NAMALWA (cell line): Measurements from ENCODE around the gene PLEKHG4B.
"Not testable (repeated sequence)": the region's sequence is repeated elsewhere in the genome, so short reads cannot be mapped to it uniquely, and the experiment has no call there.

Experiments
- DNase-seq: peaks from one replicate; pipeline ENCODE4 v3.0.0-alpha.2; 2015; ENCODE audit warnings: low spot score

The PLEKHG4B gene, protein sequence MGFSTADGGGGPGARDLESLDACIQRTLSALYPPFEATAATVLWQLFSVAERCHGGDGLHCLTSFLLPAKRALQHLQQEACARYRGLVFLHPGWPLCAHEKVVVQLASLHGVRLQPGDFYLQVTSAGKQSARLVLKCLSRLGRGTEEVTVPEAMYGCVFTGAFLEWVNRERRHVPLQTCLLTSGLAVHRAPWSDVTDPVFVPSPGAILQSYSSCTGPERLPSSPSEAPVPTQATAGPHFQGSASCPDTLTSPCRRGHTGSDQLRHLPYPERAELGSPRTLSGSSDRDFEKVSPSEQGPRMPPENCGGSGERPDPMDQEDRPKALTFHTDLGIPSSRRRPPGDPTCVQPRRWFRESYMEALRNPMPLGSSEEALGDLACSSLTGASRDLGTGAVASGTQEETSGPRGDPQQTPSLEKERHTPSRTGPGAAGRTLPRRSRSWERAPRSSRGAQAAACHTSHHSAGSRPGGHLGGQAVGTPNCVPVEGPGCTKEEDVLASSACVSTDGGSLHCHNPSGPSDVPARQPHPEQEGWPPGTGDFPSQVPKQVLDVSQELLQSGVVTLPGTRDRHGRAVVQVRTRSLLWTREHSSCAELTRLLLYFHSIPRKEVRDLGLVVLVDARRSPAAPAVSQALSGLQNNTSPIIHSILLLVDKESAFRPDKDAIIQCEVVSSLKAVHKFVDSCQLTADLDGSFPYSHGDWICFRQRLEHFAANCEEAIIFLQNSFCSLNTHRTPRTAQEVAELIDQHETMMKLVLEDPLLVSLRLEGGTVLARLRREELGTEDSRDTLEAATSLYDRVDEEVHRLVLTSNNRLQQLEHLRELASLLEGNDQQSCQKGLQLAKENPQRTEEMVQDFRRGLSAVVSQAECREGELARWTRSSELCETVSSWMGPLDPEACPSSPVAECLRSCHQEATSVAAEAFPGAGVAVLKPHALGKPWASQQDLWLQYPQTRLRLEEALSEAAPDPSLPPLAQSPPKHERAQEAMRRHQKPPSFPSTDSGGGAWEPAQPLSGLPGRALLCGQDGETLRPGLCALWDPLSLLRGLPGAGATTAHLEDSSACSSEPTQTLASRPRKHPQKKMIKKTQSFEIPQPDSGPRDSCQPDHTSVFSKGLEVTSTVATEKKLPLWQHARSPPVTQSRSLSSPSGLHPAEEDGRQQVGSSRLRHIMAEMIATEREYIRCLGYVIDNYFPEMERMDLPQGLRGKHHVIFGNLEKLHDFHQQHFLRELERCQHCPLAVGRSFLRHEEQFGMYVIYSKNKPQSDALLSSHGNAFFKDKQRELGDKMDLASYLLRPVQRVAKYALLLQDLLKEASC (N-terminal part only)

DNA sequence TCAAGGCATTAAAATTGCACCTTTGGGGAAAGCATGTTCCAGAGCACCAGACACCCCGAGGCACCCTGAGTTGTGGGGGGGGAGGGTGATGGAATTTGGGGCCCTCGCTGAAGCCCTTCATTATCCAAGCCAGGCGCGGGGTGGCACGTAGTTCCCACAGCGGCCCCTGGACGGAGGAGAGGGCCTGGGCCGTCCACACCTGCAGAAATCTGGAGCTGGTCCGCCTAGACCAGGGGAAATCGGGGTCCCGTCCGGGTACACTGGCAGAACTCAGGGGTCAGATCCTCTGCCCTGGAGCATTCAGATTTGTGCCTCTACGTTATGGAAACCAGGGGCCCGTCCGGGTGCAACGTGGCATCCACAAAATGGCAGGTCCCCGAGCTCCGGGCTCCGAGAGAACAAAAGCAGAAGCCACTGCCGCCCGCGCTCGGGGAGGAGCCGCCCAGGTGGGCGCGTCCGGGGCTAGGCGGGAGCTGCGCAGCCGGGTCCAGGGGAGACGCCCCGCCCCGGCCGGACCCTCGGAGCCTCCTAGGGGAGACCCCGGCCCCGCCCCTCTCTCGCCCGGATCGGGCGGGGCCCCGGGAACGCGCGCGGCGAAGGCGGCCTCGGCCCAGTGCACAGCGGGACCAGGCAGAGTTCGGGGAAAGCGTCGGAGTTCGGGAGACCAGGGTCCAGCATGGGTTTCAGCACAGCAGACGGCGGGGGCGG, at the start of gene PLEKHG4B:
Gene PLEKHG4B (plus strand): TSS at position 613 of the 708 bp plus-strand sequence. CDS start 64 bp downstream, at position 677.
- DNase-seq = no peak

GRCh38 chr5:42250-42649, 49.7 kb upstream of the PLEKHG4B start:
- no peak for DNase-seq

DNA sequence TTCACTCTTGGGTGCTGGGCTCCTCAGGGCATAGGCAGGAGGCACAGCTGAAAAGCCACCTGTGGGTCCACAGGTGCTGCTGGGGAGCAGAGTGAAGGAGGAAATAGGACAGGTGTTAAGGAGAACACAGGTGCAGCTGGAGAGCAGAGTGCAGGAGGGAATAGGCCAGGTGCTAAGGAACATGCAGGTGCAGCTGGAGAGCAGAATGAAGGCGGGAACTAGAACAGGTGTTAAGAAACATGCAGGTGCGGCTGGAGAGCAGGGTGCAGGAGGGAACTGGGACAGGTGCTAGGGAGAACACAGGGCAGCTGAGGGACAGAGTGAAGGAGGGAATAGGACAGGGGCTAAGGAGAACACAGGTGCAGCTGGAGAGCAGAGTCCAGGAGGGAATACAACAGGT, 43.8 kb upstream of the PLEKHG4B start:
- peak; percentile 11 for DNase-seq

DNA sequence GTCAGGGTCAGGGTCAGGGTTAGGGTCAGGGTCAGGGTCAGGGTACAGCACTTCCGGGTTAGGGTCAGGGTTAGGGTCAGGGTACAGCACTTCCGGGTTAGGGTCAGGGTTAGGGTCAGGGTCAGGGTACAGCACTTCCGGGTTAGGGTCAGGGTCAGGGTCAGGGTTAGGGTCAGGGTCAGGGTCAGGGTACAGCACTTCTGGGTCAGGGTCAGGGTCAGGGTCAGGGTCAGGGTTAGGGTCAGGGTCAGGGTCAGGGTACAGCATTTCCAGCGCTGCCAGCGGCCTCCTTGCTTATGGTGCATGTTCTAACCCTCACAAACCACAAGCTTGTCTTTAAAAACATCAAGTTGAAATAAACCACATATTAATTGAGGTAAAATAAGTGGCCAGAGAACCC, 42.4 kb upstream of the PLEKHG4B start:
- not testable (repeated sequence) for DNase-seq

- no peak for DNase-seq
These were observed 41.9 kb upstream of the PLEKHG4B start for GRCh38 chr5:49953-50544.

DNA sequence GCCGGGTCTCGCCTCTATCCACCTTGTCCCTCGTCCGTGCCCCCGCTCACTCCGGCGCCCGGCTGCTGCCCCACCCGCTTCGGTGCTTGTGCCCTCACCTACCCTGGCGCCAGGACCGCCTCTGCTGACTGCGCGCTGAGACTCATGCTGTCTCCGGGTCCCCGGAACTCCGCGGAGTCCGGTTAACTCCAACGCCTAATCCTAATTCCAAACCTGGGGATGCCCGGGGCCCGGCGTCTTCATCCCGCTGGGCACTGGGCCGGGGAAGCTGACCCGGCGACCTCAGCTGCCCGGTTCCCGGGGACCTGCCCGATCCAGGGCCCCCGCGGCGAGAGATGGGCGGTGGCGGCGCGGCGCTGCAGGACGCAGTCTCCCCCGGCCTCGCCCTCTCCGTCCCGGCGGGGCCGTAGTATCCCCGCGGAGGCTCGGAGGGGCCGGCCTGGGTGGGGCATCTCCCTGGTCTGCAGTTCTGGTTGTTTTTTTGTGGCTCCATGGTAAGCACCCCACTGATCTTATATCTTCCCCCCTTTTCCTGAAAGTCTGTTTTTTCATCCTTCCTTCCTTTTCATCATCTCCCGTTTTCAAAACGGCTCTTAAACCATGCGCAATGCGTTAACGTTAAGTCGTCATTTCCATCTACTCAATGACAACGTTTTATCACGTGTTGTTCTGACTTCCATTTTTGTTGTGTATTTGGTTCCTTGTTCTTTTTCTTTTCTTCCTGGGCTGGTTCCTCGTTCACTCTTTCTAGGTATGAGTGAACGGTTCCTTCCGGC, 41.1 kb upstream of the PLEKHG4B start:
- DNase-seq = no peak

DNA sequence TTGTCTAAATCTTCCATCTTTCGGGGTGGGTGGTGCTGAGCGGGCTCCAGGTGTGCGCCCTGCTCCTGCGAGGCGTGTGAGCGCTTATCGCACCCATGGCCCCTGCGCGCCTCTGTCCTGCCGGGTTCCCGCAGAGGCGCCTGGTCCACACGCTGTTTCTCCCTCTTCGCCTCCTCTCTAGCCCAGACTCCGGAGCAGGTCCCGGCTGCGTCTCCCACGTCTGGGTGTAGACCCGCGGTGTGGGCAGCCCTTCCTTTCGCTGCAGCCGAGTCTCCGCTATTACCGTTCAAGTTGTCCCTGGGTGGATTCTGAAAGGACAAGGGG, 40.5 kb upstream of the PLEKHG4B start:
- no peak for DNase-seq

DNA sequence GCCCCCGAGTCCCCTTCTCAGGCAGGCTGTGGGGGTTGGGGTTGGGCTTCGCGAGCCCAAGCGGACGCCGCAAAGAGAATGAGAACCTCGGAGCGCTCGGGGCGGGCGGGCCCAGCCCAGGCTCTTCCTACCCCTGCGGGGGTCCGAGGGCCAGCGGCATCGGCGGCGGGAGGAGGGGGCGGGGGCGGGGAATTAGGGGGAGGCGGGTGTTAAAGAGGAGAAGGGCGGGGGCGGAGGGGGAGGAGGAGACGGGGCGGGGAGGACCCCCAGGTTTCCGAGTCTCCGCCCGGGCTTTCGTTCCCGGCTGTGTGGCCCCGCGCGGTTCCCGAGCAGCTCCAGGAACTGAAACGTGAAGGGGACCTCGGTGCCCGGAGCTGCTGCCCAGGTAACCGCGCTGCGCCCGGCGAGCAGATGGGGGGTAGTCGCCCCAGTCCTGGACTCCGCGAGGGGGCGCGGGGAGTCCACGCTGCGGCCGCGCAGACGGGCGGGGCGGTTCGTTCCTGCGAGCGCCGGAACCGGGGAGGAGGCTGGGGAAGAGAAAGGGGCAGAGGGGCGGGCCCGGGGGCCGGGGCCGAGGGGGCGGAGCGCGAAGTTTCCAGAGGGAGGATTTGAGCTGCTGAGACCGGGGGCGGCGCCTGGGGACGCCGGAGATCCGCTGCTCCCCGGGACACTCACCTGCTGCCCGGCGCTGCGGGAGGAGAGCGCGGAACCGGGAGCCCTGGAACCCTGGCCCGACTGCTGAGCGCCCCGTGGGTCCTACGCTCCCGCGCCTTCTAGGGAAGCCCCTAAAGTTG, 38.4 kb upstream of the PLEKHG4B start:
- no peak for DNase-seq

DNA sequence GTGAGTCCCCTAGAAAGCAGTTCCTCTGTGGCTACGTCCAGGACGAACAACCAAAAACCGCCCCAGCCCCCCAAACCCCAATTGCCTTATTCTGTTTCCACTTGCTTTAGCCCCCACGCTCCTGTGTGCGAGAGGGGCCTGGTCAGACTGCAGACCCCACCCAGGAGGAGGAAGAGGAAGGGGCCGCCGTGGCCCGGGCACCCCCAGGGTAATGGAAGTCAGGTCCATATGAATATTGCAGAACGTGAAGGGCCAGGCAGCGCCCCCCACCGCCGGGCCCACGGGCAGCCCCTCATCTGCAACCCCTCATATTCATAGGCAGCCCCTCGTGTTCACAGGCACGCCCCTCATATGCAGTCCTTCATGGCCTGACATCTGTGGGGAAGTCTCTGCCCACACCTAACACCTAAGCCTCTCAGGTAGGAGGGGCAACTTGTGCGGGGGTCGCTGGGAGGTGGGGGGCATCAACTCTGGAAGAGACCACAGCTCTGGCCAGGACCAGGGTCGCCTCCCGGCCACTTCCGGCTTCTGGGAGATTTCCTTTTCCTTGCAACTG, 37.7 kb upstream of the PLEKHG4B start:
- DNase-seq = no peak

DNA sequence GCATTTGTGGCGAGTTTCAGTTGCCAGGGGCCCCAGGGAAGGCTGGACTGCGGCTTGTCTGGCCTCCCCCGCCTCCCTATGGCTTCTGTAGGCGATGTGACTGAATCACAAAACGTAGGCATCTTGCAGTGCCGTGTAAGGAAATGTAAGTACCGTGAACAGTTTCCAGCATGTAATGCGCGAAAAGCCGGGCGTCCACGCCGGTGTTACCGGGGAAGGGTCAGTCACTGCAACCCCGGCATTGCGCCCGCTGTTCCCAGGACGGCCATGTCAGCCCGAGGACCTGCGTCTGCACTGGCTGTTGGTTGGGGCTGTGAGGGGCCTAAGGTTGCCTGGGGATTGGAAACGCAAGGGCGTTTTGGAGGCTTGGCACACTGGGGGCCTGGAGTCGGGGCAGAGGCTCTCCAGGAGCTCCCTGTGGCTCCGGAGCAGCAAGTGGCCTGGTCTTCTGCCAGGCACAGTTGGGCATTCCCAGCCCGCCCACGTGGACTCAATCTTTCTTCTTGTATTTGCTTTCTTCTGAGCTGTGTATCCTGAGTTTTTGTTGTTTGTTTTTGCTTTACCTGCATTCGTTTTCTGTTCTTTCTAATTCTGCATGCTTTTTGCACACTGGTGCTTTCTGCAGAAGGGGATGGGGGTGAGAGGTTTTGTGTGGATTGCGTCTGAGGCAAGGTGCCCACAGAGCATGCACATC, 36.9 kb upstream of the PLEKHG4B start:
- no peak for DNase-seq

DNA sequence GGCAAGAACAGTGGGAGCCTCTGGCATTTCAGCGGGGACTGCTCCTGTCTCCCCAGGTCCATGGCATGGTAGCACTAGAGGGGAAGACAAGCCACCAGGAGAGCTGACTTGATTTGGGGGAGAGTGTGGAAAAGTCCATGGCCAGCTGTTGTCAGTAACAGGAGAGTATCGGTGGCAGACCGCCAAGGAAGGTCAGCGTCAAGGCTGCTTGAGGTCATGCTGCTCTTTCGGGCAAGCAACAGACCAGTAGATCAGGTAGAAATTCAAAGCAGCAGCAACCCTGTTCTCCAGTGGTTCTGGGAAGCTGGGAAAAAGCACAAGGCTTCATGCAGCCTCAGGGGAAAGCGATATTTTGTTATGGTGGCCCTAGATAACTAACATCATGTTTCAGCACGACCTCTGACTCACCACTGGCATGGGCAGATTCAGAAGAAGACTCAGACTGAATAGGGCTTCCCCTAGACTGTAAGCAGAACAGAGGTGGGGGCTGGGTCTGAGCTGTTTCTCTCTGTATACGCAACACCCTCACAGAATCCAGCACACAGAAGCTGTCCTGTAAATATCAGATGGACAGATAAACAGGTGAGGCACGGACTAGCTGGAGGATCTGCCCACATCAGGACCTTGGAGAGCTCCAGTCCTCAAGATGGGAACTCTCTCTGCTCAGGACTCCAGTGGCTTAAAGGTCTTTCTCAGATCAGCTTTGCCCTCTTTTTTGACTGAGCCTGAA, 35.2 kb upstream of the PLEKHG4B start:
- DNase-seq = peak; percentile 46

- DNase-seq = not testable (repeated sequence)
These were observed 31.7 kb upstream of the PLEKHG4B start for GRCh38 chr5:60250-60649.

DNA sequence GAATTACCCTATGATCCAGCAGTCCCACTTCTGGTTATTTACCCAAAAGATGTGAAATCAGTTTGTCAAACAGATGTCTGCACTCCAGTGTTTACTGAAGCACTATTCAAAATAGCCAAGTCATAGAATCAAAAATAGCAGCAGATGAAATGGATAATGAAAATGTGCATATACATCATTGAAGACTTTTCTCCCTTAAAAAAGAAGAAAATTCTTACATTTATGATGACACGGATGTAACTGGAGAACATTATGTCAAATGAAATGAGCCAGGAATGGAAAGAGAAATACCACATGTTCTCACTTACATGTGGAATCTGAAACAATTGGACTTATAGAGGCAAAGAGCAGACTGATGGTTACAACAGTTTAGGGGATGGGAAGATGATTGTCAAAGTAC, 21.5 kb upstream of the PLEKHG4B start:
- no peak for DNase-seq

DNA sequence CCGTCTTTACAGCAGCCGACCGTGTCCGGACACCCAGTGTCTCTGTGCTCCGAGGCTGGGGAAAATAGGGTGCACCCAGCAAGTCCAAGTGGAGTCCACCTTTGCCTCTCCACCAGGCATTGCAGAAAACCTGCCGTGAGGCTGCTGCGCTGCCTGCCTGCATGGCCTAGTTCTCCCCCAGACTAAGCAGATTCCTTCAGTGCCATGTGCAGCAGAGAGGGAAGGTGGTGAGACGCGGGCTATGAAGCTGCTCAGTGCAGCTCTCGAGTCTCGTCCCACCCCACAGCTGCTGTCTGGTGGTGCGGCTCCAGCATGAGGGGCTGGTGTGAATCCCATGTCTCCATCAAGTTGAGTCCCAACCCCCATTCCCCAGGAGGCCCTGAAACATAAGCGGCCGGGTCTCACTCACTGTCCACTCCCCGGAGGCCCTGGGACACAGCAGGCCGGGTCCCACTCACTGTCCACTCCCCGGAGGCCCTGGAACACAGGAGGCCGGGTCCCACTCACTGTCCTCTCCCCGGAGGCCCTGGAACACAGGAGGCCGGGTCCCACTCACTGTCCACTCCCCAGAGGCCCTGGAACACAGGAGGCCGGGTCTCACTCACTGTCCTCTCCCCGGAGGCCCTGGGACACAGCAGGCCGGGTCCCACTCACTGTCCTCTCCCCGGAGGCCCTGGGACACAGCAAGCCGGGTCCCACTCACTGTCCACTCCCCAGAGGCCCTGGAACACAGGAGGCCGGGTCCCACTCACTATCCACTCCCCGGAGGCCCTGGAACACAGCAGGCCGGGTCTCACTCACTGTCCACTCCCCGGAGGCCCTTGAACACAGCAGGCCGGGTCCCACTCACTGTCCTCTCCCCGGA, 19.4 kb upstream of the PLEKHG4B start:
- DNase-seq = not testable (repeated sequence)

DNA sequence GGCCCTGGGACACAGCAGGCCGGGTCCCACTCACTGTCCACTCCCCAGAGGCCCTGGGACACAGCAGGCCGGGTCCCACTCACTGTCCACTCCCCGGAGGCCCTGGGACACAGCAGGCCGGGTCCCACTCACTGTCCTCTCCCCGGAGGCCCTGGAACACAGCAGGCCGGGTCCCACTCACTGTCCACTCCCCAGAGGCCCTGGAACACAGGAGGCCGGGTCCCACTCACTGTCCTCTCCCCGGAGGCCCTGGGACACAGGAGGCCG, 18.9 kb upstream of the PLEKHG4B start:
- not testable (repeated sequence) for DNase-seq

DNA sequence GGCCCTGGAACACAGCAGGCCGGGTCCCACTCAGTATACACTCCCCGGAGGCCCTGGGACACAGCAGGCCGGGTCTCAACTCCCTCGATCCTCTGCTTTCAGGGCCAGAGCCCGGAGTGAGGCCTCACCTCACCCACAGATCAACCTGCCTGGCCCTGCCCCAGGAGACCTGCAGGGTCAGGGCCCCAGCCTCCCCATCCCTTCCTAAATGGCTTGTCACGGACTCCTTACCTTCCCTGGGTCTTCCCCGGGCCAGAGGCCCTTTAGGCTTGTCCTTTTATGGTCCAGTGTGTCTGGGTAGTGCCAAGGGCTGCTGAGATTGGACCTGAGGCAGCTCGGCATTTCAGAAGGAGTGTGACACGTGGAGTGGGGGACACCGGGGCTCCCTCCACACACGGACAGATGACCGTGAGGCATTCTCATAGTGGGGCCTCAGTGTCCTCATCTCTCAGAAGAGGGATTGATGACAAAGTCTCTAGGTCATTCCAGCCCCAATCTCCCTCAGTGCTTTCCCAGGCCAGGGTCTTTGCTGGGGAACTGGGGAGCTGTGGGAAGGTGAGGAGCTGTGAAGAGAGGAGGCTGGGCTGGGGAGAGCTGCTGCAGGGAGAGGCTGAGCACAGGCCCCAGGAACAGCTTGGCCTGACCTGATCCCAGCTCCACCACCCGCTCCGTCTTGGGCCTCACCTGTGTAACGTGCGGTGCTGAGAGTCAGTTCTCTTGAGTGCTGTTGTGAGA, 18.0 kb upstream of the PLEKHG4B start:
- DNase-seq = no peak
